NB4 (cell line): ENCODE measurements around the gene CAMK4.

ENCODE experiments used
- DNase-seq: peaks from one replicate; pipeline ENCODE4 v3.0.0; 2010; ENCODE audit warnings: low read depth
- H3K4me3 ChIP-seq: one replicate; pipeline ENCODE4 v1.5.1; 2011; ENCODE audit warnings: mild to moderate bottlenecking, low read depth, low read length, moderate library complexity
- MAX ChIP-seq: IDR thresholded peaks from 2 replicates; pipeline ENCODE4 v1.6.1; 2011; ENCODE audit warnings: low read depth, low read length
- MYC ChIP-seq: IDR thresholded peaks from 2 replicates; pipeline ENCODE4 v1.6.1; 2011; ENCODE audit warnings: low read depth, low read length
- POLR2A ChIP-seq: IDR thresholded peaks from 2 replicates; pipeline ENCODE4 v1.6.1; 2011; ENCODE audit warnings: mild to moderate bottlenecking; ENCODE audit not compliant: insufficient read length; ENCODE audit errors: extremely low read depth
- TF ChIP-seq, protein P1 (sequence below): IDR thresholded peaks from one replicate; pipeline ENCODE4 v1.5.1; 2012; ENCODE audit warnings: low read depth, low read length

Gene CAMK4

GRCh38 chr5:111197523-111197922, 26.7 kb upstream of the CAMK4 start:
- TF ChIP-seq POLR2A (no peak), MYC (no peak)
- TF ChIP-seq, protein P1, sequence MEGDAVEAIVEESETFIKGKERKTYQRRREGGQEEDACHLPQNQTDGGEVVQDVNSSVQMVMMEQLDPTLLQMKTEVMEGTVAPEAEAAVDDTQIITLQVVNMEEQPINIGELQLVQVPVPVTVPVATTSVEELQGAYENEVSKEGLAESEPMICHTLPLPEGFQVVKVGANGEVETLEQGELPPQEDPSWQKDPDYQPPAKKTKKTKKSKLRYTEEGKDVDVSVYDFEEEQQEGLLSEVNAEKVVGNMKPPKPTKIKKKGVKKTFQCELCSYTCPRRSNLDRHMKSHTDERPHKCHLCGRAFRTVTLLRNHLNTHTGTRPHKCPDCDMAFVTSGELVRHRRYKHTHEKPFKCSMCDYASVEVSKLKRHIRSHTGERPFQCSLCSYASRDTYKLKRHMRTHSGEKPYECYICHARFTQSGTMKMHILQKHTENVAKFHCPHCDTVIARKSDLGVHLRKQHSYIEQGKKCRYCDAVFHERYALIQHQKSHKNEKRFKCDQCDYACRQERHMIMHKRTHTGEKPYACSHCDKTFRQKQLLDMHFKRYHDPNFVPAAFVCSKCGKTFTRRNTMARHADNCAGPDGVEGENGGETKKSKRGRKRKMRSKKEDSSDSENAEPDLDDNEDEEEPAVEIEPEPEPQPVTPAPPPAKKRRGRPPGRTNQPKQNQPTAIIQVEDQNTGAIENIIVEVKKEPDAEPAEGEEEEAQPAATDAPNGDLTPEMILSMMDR: no peak
- DNase-seq: no peak
- H3K4me3 ChIP-seq: no peak overlapping the region

- TF ChIP-seq MAX: no peak
- TF ChIP-seq POLR2A: no peak
- no peak for TF ChIP-seq MYC
- TF ChIP-seq, protein P1: no peak
- DNase-seq: no peak
- no peak overlapping the region for H3K4me3 ChIP-seq
These were observed 25.8 kb upstream of the CAMK4 start for GRCh38 chr5:111198281-111198966.

- no peak for DNase-seq
- no peak for TF ChIP-seq POLR2A
- TF ChIP-seq MAX: no peak
- TF ChIP-seq, protein P1: no peak
- TF ChIP-seq MYC: no peak
- H3K4me3 ChIP-seq: no peak overlapping the region
These were observed 23.4 kb upstream of the CAMK4 start for GRCh38 chr5:111200828-111201227.

GRCh38 chr5:111201705-111202104, 22.5 kb upstream of the CAMK4 start:
- DNase-seq: no peak
- TF ChIP-seq MAX (no peak), MYC (no peak), POLR2A (no peak)
- TF ChIP-seq, protein P1: no peak
- no peak overlapping the region for H3K4me3 ChIP-seq

- H3K4me3 ChIP-seq: no peak overlapping the region
- TF ChIP-seq MYC (no peak), POLR2A (no peak), MAX (no peak)
- TF ChIP-seq, protein P1: no peak
- no peak for DNase-seq
These were observed 12.8 kb upstream of the CAMK4 start for GRCh38 chr5:111211341-111211740.
